ENCODE measurements around the gene ARHGAP1. TPM values are rescaled to one million over a fixed set of nuclear protein-coding genes. Genes with fewer than 3 reads are reported as not detected.

ARHGAP1 gene
- total RNA-seq, 1 donor from 2014 or later: 58.2 TPM

- H3K27ac Mint-ChIP-seq: no peak overlapping the region
- no peak for DNase-seq (ENCODE audit: extremely low spot score, unreplicated experiment)
- H3K36me3 Mint-ChIP-seq: peaks cover 12% of the 10 kb centered on the region
- TF ChIP-seq, protein P1, sequence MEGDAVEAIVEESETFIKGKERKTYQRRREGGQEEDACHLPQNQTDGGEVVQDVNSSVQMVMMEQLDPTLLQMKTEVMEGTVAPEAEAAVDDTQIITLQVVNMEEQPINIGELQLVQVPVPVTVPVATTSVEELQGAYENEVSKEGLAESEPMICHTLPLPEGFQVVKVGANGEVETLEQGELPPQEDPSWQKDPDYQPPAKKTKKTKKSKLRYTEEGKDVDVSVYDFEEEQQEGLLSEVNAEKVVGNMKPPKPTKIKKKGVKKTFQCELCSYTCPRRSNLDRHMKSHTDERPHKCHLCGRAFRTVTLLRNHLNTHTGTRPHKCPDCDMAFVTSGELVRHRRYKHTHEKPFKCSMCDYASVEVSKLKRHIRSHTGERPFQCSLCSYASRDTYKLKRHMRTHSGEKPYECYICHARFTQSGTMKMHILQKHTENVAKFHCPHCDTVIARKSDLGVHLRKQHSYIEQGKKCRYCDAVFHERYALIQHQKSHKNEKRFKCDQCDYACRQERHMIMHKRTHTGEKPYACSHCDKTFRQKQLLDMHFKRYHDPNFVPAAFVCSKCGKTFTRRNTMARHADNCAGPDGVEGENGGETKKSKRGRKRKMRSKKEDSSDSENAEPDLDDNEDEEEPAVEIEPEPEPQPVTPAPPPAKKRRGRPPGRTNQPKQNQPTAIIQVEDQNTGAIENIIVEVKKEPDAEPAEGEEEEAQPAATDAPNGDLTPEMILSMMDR (conservative IDR thresholded peaks at IDR 0.05): no peak
- no peaks in the 10 kb centered on the region for H3K9me3 Mint-ChIP-seq
- H3K4me3 Mint-ChIP-seq: no peak overlapping the region
- no peaks in the 10 kb centered on the region for H3K27me3 Mint-ChIP-seq
- peaks cover 7% of the 10 kb centered on the region for H3K4me1 Mint-ChIP-seq (ENCODE audit: unreplicated experiment)
Measured at GRCh38 chr11:46677169-46677568, 23.2 kb downstream of the ARHGAP1 start.

DNA sequence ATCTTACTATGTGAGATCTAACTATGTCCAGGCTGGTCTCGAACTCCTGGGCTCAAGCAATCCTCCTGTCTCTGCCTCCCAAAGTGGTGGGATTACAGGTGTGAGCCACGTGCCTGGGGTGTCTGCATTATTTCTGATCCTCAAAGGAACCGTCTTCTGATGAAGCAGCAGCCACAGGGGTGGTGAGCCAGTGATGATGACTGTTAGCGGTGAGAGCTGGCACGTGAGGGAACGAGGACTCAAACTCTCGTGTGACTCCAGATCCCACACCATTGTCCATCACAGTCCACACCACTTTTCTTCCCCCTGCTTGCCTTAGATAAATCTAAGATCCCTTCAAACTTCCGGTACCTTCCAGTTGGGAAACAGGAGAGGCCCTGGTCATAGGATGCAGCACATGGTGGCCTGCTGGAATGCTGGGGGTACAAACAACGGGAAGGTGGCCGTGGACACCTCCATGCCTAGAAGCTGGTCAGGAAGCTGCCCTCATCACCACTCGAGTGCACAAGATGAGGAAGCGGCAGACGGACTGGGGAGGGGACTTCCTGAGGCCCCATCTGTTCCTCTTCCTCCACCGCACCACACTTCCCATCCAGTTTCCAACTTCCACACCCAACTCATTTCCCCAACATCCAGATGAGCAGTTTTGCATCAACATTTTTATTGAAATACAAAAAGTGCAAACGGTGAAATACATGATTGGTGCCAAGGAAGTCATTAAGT, 23.8 kb downstream of the ARHGAP1 start:
- H3K27me3 Mint-ChIP-seq: no peaks in the 10 kb centered on the region
- H3K4me1 Mint-ChIP-seq (ENCODE audit: unreplicated experiment): peaks cover 7% of the 10 kb centered on the region
- no peak overlapping the region for H3K4me3 Mint-ChIP-seq
- TF ChIP-seq, protein P1 (conservative IDR thresholded peaks at IDR 0.05): no peak
- peaks cover 12% of the 10 kb centered on the region for H3K36me3 Mint-ChIP-seq
- DNase-seq (ENCODE audit: extremely low spot score, unreplicated experiment): no peak
- no peaks in the 10 kb centered on the region for H3K9me3 Mint-ChIP-seq
- H3K27ac Mint-ChIP-seq: no peak overlapping the region

GRCh38 chr11:46675949-46676348, 24.5 kb downstream of the ARHGAP1 start:
- DNase-seq (ENCODE audit: extremely low spot score, unreplicated experiment): no peak
- peaks cover 12% of the 10 kb centered on the region for H3K36me3 Mint-ChIP-seq
- no peaks in the 10 kb centered on the region for H3K27me3 Mint-ChIP-seq
- peaks cover 7% of the 10 kb centered on the region for H3K4me1 Mint-ChIP-seq (ENCODE audit: unreplicated experiment)
- no peak overlapping the region for H3K4me3 Mint-ChIP-seq
- H3K9me3 Mint-ChIP-seq: no peaks in the 10 kb centered on the region
- TF ChIP-seq, protein P1 (conservative IDR thresholded peaks at IDR 0.05): no peak
- H3K27ac Mint-ChIP-seq: no peak overlapping the region

- peak overlapping the region; percentile 83 for H3K27ac Mint-ChIP-seq
- H3K9me3 Mint-ChIP-seq: no peaks in the 10 kb centered on the region
- H3K36me3 Mint-ChIP-seq: peaks cover 12% of the 10 kb centered on the region
- TF ChIP-seq, protein P1 (conservative IDR thresholded peaks at IDR 0.05): no peak
- no peak overlapping the region for H3K4me3 Mint-ChIP-seq
- H3K4me1 Mint-ChIP-seq (ENCODE audit: unreplicated experiment): peaks cover 7% of the 10 kb centered on the region
- H3K27me3 Mint-ChIP-seq: no peaks in the 10 kb centered on the region
- DNase-seq (ENCODE audit: extremely low spot score, unreplicated experiment): no peak
Measured at GRCh38 chr11:46675288-46675851, 25.0 kb downstream of the ARHGAP1 start.

GRCh38 chr11:46674463-46675287, 25.7 kb downstream of the ARHGAP1 start:
- H3K9me3 Mint-ChIP-seq: no peaks in the 10 kb centered on the region
- peak overlapping the region; percentile 83 for H3K27ac Mint-ChIP-seq
- peaks cover 7% of the 10 kb centered on the region for H3K4me1 Mint-ChIP-seq (ENCODE audit: unreplicated experiment)
- H3K4me3 Mint-ChIP-seq: no peak overlapping the region
- no peak for DNase-seq (ENCODE audit: extremely low spot score, unreplicated experiment)
- no peaks in the 10 kb centered on the region for H3K27me3 Mint-ChIP-seq
- TF ChIP-seq, protein P1 (conservative IDR thresholded peaks at IDR 0.05): no peak
- peaks cover 15% of the 10 kb centered on the region for H3K36me3 Mint-ChIP-seq
